Spinal cord (tissue), 10 donors: ENCODE data around the gene NLGN3. TPM values are rescaled to one million over a fixed set of nuclear protein-coding genes. Genes with fewer than 3 reads are reported as not detected.

Experiments
- DNase-seq, 6 donors: peaks; one replicate each; pipeline versions ENCODE4 v3.0.0 to v3.0.0-alpha.2; 2013 to 2015; ENCODE audit warnings: low spot score in 6 of 6, low read depth in 4 of 6
- H3K27ac ChIP-seq: one replicate; pipeline ENCODE4 v1.5.1; 2013; ENCODE audit warnings: low read depth, low read length, control low read depth
- H3K27me3 ChIP-seq: one replicate; pipeline ENCODE4 v1.6.1; 2013; ENCODE audit warnings: low read length; ENCODE audit not compliant: control insufficient read depth, insufficient read depth
- H3K36me3 ChIP-seq: one replicate; pipeline ENCODE4 v1.6.1; 2013; ENCODE audit warnings: low read length; ENCODE audit not compliant: control insufficient read depth, insufficient read depth
- H3K4me1 ChIP-seq: one replicate; pipeline ENCODE4 v1.6.1; 2013; ENCODE audit warnings: low read length; ENCODE audit not compliant: control insufficient read depth, insufficient read depth
- H3K4me3 ChIP-seq: one replicate; pipeline ENCODE4 v1.5.1; 2013; ENCODE audit warnings: low read depth, low read length, control low read depth
- H3K9me3 ChIP-seq: one replicate; pipeline ENCODE4 v1.6.1; 2013; ENCODE audit warnings: low read length; ENCODE audit not compliant: control insufficient read depth, insufficient read depth
- WGBS: methylation state at CpG from one replicate; pipeline ENCODE4 v1.1.5; 2013; ENCODE audit warnings: missing lambda C conversion rate; ENCODE audit not compliant: insufficient coverage; 5-methylcytosine and 5-hydroxymethylcytosine counted together
- polyA plus RNA-seq, 2 donors: library from polyadenylated mRNA; unstranded; fragments of 120-200 nt; gene quantifications; one replicate each; pipeline ENCODE4 v1.2.1, GENCODE V29; 2013; ENCODE audit not compliant: insufficient read length in 2 of 2
- small RNA-seq: library from RNA; depleted of rRNA; stranded (forward); fragments of <200 nt; gene quantifications from one replicate; pipeline ENCODE3, GENCODE V24; 2014; ENCODE audit warnings: low replicate concordance
- total RNA-seq, 2 donors: library from RNA; depleted of rRNA in 1 of 2; stranded (reverse); fragments of 120-200 nt in 1 of 2; fragments of >200 nt in 1 of 2; gene quantifications; one replicate each; pipeline versions ENCODE4 v1.2.3 to v1.2.4, GENCODE V29; 2013 to 2014
- donor health status: healthy.

NLGN3 gene
- total and polyA plus RNA-seq, 4 donors: 31.2 to 148 (median 80.5) TPM

- DNase-seq: no peak
- Histone ChIP-seq H3K4me3 (no peak overlapping the region), H3K27me3 (no peaks in the 10 kb centered on the region), H3K36me3 (no peaks in the 10 kb centered on the region), H3K27ac (no peak overlapping the region), H3K9me3 (peaks cover 2% of the 10 kb centered on the region), H3K4me1 (no peaks in the 10 kb centered on the region)
- WGBS: 96% methylated on average over 4 of the region's 6 CpGs
Observed at GRCh38 chrX:71217298-71217697, 72.7 kb downstream of the NLGN3 start.

Small RNAs within 50 kb of the gene (small RNA-seq; reads per million reads assigned to genes)
- gene CXorf65: not detected

Other genes starting within 250 kb of the NLGN3 start
- 1 to 10 TPM in 1 of 2 donors, not detected in 1; 1.7 TPM for gene TEX11, start 236.1 kb upstream of the NLGN3 start, total RNA-seq
- gene TEX11, start 236.1 kb upstream of the NLGN3 start, polyA plus RNA-seq: under 1 TPM in 1 of 2 donors, not detected in 1; 0.08 TPM
- gene SLC7A3, start 213.7 kb upstream of the NLGN3 start, total RNA-seq: 1 to 10 TPM; 2.8 to 3.1 TPM
- gene SLC7A3, start 213.7 kb upstream of the NLGN3 start, polyA plus RNA-seq: 1 to 10 TPM; 3.8 to 4.0 TPM
- gene SNX12, start 76.5 kb upstream of the NLGN3 start, total RNA-seq: 10 to 100 TPM; 58.7 to 59.8 TPM
- 10 to 100 TPM; 71.9 to 74.6 TPM for gene SNX12, start 76.5 kb upstream of the NLGN3 start, polyA plus RNA-seq
- gene FOXO4, start 49.0 kb upstream of the NLGN3 start, total RNA-seq: 10 to 100 TPM; 10.3 to 10.5 TPM
- 10 to 100 TPM; 15.1 to 19.0 TPM for gene FOXO4, start 49.0 kb upstream of the NLGN3 start, polyA plus RNA-seq
- not detected for gene CXorf65, start 38.1 kb upstream of the NLGN3 start, total RNA-seq
- gene CXorf65, start 38.1 kb upstream of the NLGN3 start, polyA plus RNA-seq: not detected
- gene IL2RG, start 33.3 kb upstream of the NLGN3 start, total RNA-seq: 1 to 10 TPM in 1 of 2 donors, under 1 TPM in 1; 0.22 to 4.5 TPM
- gene IL2RG, start 33.3 kb upstream of the NLGN3 start, polyA plus RNA-seq: under 1 TPM; 0.93 to 0.95 TPM
- gene MED12, start 26.2 kb upstream of the NLGN3 start, total RNA-seq: 10 to 100 TPM; 23.4 to 26.0 TPM
- gene MED12, start 26.2 kb upstream of the NLGN3 start, polyA plus RNA-seq: 10 to 100 TPM; 33.8 to 39.7 TPM
- 1 to 10 TPM; 2.5 to 5.3 TPM for gene GJB1, start 78.4 kb downstream of the NLGN3 start, total RNA-seq
- 1 to 10 TPM; 2.4 to 3.0 TPM for gene GJB1, start 78.4 kb downstream of the NLGN3 start, polyA plus RNA-seq
- gene ZMYM3, start 109.3 kb downstream of the NLGN3 start, total RNA-seq: 10 to 100 TPM; 26.4 to 29.8 TPM
- gene ZMYM3, start 109.3 kb downstream of the NLGN3 start, polyA plus RNA-seq: 10 to 100 TPM; 49.4 to 54.2 TPM
- 100 to 1,000 TPM; 236 to 435 TPM for gene NONO, start 138.8 kb downstream of the NLGN3 start, total RNA-seq
- 100 to 1,000 TPM; 354 to 399 TPM for gene NONO, start 138.8 kb downstream of the NLGN3 start, polyA plus RNA-seq
- 1 to 10 TPM in 1 of 2 donors, under 1 TPM in 1; 0.99 to 1.5 TPM for gene ITGB1BP2, start 156.9 kb downstream of the NLGN3 start, total RNA-seq
- 1 to 10 TPM; 1.2 to 2.1 TPM for gene ITGB1BP2, start 156.9 kb downstream of the NLGN3 start, polyA plus RNA-seq
- 10 to 100 TPM; 42.6 to 53.6 TPM for gene TAF1, start 221.5 kb downstream of the NLGN3 start, total RNA-seq
- 10 to 100 TPM; 26.3 to 29.1 TPM for gene TAF1, start 221.5 kb downstream of the NLGN3 start, polyA plus RNA-seq